Measurements from ENCODE around the gene B3GNT9.

GRCh38 chr16:67147437-67148140 is 3.2 kb downstream of the B3GNT9 start:
- TF ChIP-seq, protein P1, sequence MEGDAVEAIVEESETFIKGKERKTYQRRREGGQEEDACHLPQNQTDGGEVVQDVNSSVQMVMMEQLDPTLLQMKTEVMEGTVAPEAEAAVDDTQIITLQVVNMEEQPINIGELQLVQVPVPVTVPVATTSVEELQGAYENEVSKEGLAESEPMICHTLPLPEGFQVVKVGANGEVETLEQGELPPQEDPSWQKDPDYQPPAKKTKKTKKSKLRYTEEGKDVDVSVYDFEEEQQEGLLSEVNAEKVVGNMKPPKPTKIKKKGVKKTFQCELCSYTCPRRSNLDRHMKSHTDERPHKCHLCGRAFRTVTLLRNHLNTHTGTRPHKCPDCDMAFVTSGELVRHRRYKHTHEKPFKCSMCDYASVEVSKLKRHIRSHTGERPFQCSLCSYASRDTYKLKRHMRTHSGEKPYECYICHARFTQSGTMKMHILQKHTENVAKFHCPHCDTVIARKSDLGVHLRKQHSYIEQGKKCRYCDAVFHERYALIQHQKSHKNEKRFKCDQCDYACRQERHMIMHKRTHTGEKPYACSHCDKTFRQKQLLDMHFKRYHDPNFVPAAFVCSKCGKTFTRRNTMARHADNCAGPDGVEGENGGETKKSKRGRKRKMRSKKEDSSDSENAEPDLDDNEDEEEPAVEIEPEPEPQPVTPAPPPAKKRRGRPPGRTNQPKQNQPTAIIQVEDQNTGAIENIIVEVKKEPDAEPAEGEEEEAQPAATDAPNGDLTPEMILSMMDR (IDR thresholded peaks at IDR 0.05; ENCODE audit: low read length) = no peak
- no peak for TF ChIP-seq EZH2 (optimal IDR thresholded peaks at IDR 0.05; ENCODE audit: low read depth, low read length)
